ENCODE results near the gene PAK5. TPM values are rescaled to one million over a fixed set of nuclear protein-coding genes. Genes with fewer than 3 reads are reported as not detected.

Gene PAK5
- total and polyA plus RNA-seq, 2 experiments from 2014 or later, result 0.06 to 0.72 TPM

- Histone ChIP-seq H3K9me3 (ENCODE audit: low read depth) (no peaks in the 10 kb centered on the region), H3K27ac (no peak overlapping the region), H3K4me1 (ENCODE audit: low read depth) (no peaks in the 10 kb centered on the region), H3K36me3 (no peaks in the 10 kb centered on the region), H3K27me3 (no peaks in the 10 kb centered on the region), H3K4me3 (no peak overlapping the region)
- DNase-seq (ENCODE audit: low read depth in 1 of 2, low spot score in 1 of 2), result no peak
- TF ChIP-seq CTCF (IDR thresholded peaks at IDR 0.05; ENCODE audit: low read depth, low read length), result no peak
Observed at GRCh38 chr20:9672027-9672426, 166.8 kb downstream of the PAK5 start.

DNA sequence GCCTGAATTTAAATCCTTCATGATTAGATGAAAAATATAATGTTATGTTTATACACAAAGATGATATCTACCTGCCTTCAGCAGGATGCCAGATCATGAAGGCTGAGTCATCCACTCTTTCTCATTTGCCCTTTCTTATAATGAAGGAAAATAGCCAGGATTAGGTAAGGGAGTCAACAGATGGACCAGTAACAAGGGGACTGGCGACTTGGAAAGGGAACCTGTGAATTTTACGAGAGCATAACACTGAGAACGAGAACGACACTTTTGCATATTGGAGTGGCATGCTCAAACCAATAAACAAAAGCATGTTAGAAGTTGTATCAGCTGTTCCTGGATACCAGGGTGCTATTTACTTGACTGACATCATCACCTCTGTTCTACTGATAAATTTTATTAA lies 170.5 kb downstream of the PAK5 start:
- Histone ChIP-seq H3K27me3 (no peaks in the 10 kb centered on the region), H3K4me1 (ENCODE audit: low read depth) (no peaks in the 10 kb centered on the region), H3K9me3 (ENCODE audit: low read depth) (no peaks in the 10 kb centered on the region), H3K36me3 (no peaks in the 10 kb centered on the region), H3K27ac (no peak overlapping the region), H3K4me3 (no peak overlapping the region)
- no peak for TF ChIP-seq CTCF (IDR thresholded peaks at IDR 0.05; ENCODE audit: low read depth, low read length)
- no peak for DNase-seq (ENCODE audit: low read depth in 1 of 2, low spot score in 1 of 2)

GRCh38 chr20:9663423-9663822 lies 175.5 kb downstream of the PAK5 start:
- H3K4me3 ChIP-seq, result no peak overlapping the region
- TF ChIP-seq CTCF (IDR thresholded peaks at IDR 0.05; ENCODE audit: low read depth, low read length), result no peak
- no peaks in the 10 kb centered on the region for H3K27me3 ChIP-seq
- no peaks in the 10 kb centered on the region for H3K36me3 ChIP-seq
- no peak for DNase-seq (ENCODE audit: low read depth in 1 of 2, low spot score in 1 of 2)
- no peaks in the 10 kb centered on the region for H3K9me3 ChIP-seq (ENCODE audit: low read depth)
- H3K27ac ChIP-seq, result no peak overlapping the region
- H3K4me1 ChIP-seq (ENCODE audit: low read depth), result no peaks in the 10 kb centered on the region

DNA sequence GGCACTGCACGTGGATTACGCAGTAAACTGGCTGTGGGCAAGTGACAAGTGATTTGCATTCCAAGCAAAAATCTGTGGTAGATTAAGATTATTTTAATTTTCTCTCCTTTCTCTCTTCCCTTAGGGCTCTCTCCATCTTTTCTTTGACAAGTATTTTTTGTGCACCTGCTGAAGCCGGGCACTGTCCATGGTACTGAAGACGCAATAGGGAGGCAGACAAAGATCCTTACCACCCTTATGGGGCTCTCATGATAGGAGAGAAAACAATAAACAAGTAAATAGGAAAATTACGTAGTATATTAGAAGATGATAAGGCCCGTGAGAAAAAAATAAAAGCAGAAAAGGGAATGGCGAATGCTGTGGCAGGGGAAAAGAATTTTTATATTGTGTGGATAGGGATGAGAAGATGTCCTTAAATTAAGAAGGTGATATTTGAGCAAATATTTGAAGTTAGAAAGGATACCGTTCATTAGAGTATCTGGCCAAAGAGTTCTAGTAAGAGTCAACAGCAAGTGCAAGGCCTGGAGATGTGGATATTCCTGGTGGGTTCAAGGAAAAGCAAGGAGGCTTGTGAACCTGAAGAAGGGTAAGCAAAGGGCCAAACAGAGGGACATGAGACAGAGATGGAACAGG lies 178.5 kb downstream of the PAK5 start:
- no peak overlapping the region for H3K4me3 ChIP-seq
- no peak for TF ChIP-seq CTCF (IDR thresholded peaks at IDR 0.05; ENCODE audit: low read depth, low read length)
- H3K27me3 ChIP-seq, result peaks cover 2% of the 10 kb centered on the region
- H3K9me3 ChIP-seq (ENCODE audit: low read depth), result no peaks in the 10 kb centered on the region
- no peaks in the 10 kb centered on the region for H3K4me1 ChIP-seq (ENCODE audit: low read depth)
- no peaks in the 10 kb centered on the region for H3K36me3 ChIP-seq
- H3K27ac ChIP-seq, result no peak overlapping the region
- DNase-seq (ENCODE audit: low read depth in 1 of 2, low spot score in 1 of 2), result peak; percentile 4 to 79

DNA sequence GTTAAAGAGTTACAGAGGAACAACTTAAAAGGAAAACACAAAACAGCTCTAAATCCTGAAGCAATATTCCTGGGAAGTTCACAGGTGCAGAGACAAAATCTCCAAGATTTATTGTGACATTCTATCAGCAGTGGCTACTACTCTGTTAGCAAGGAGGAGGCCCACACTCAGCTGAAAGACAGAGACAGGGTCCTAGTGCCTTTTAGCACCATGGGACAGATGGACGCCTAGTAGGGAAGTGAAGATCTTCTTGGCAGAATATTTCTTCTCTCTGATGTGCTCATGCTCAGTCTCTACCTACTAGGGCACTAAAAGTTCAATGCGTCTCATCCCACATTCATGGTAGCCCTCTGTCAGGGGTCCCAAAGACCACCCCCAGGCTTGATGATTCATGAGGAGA lies 191.1 kb downstream of the PAK5 start:
- DNase-seq (ENCODE audit: low read depth in 1 of 2, low spot score in 1 of 2), result no peak
- no peaks in the 10 kb centered on the region for H3K9me3 ChIP-seq (ENCODE audit: low read depth)
- H3K27me3 ChIP-seq, result no peaks in the 10 kb centered on the region
- no peaks in the 10 kb centered on the region for H3K4me1 ChIP-seq (ENCODE audit: low read depth)
- H3K27ac ChIP-seq, result no peak overlapping the region
- H3K4me3 ChIP-seq, result no peak overlapping the region
- no peaks in the 10 kb centered on the region for H3K36me3 ChIP-seq
- no peak for TF ChIP-seq CTCF (IDR thresholded peaks at IDR 0.05; ENCODE audit: low read depth, low read length)
